GM19468 (cell line): ENCODE measurements around the gene RASSF5.

Experiments
- ATAC-seq: cut with Tn5 transposase; IDR thresholded peaks from one replicate; pipeline ENCODE4 v1.9.1; 2021; ENCODE audit warnings: mild to moderate bottlenecking, moderate library complexity, moderate number of reproducible peaks; ENCODE audit not compliant: unreplicated experiment; ENCODE audit errors: extremely low read depth

RASSF5 gene

DNA sequence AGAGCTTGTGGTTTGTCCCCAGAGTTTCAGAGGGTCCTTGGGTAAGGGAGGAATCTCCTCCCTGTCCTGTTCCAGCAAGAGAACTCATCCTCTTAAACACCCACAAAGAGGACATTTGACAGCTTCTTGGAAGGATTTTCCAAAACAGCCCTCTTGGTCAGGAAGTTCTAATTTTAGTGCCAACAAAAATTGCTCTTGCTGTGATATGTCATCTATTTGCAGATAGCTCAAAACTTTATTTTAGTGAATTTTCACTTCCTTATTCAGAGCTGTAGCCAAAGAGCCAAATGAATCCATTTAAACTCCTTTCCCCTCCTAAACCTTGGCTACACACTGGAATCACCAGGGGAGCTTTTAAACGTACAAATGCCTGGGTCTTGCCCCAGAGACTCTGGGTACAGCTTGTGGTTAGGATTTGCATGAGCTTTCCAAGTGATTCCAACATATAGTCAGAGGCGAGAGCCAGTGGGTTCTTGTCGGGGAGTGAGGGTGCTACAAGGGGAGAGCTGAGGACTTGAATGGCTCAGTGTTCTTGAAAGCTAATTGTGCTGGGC is 11.8 kb upstream of the RASSF5 start:
- no peak for ATAC-seq

GRCh38 chr1:206496131-206496793 is 11.1 kb upstream of the RASSF5 start:
- ATAC-seq = no peak

- no peak for ATAC-seq
These were observed 10.0 kb upstream of the RASSF5 start for GRCh38 chr1:206497363-206497762.

GRCh38 chr1:206497774-206498173 is 9.6 kb upstream of the RASSF5 start:
- no peak for ATAC-seq

- ATAC-seq = no peak
These were observed 8.6 kb upstream of the RASSF5 start for GRCh38 chr1:206498685-206499084.

- no peak for ATAC-seq
These were observed 7.3 kb upstream of the RASSF5 start for GRCh38 chr1:206500046-206500445.

- ATAC-seq = no peak
These were observed 5.5 kb upstream of the RASSF5 start for GRCh38 chr1:206501881-206502280.

DNA sequence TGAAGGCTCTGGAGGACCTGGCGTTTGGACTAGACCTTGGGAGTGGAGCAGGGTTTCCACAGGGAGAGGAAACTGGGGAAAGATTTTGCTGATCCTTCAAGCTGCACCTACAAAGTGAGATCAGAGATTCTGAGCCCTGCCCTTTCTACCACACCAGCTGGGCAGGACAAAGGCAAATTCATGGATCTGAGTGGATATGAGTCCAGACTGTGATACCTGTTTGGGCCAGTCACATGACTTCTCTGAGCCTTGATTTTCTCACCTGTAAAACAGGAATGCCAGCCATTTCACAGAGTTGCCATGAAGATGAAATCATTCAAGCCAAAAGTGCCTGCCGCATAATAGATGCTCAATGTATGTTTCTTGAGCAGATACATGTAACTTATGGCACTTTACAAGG is 4.9 kb upstream of the RASSF5 start:
- ATAC-seq = no peak

DNA sequence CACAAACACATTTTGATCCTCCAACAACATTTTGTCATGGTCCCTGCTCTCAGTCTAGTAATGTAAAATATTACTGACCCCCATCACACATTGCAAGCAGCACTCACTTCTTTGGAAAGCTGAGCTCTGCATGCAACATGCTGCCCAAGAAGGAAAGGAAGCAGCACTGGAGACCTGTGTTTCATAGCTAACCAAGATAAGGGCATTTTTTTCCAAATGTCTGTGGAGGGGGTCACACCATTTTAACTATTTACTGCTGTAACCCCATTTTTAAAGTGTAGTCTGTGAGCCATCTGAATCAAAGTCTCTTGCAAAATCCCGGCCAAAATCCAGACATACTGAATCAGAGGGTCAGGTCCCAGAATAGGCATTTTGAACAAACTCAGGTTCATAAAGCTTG is 4.5 kb upstream of the RASSF5 start:
- no peak for ATAC-seq

DNA sequence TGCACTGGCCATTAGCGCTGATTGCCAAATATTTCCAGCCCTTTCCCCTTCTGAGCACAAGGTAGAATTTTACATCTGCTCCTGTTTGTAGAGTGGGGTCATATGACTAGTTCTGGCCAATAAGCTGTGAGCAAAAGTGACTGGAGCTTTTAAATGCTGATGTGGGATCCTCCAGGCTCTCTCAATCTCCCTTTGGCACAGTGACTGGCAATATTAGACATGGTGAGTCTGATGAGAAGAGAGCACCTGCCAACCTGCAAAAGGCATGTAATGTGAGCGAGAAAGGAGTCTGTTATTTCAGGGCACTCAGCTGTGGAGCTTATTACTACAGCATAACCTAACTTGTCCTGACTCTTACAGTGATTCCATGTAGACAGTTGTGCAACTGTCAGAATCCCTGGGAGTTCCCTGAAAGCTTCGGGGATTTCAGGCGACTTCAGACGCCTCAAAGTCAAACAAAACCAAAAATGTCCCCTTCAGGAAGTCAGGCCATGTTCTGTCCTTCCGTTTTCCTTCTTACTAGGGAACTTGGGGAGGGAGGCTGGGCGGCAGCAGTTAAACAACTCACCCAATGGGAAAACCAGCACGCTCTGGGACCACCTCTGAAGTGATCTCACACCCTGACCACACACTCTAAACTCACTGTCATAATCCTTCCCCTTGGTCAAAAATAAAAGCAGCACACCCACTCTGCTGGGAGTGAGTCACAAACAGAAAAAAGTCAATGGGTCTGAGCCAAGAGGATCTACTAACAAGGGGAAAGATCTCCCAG is 3.6 kb upstream of the RASSF5 start:
- peak; percentile 25 for ATAC-seq

DNA sequence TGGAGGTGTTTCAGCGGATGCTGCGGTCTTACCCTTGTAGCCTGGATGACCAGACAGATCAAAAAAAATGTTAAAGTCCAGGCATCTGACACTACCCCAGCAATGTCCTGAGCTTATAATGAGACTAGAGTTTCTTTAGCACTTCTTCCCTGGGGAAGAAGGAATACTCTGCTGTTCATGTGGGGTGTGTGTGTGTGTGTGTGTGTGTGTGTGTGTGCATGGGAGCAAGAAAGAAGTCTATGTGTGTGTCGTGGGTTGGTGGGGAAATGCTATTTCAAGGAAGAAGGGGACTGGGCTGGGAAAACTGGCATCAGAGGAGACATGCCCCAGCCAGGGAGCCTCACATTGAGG is 3.0 kb upstream of the RASSF5 start:
- ATAC-seq = no peak

GRCh38 chr1:206505702-206506355 is 1.5 kb upstream of the RASSF5 start:
- ATAC-seq = no peak

- no peak for ATAC-seq
These were observed 687 bp upstream of the RASSF5 start for GRCh38 chr1:206506405-206507283.

GRCh38 chr1:206508130-206508889 is 979 bp downstream of the RASSF5 start:
- ATAC-seq = no peak

DNA sequence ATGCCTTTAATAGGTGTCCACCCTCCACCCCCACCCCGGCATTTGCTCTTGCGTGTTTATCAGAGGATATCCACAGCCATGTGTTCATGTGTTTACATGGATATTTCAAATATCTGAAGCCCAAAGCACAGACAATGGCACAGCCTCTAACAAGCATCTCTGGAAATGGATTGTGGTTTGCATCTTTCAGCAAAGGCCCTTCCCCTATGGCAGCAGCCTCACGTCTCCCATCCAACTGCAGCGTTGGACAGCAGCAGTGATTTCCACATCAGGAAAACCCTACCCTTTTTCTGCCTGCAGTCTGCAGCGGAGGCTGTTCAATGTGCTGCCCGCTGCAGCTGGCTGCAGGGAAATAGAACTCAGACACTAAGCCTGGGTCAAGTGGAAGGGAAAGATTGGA is 1.6 kb downstream of the RASSF5 start:
- no peak for ATAC-seq

DNA sequence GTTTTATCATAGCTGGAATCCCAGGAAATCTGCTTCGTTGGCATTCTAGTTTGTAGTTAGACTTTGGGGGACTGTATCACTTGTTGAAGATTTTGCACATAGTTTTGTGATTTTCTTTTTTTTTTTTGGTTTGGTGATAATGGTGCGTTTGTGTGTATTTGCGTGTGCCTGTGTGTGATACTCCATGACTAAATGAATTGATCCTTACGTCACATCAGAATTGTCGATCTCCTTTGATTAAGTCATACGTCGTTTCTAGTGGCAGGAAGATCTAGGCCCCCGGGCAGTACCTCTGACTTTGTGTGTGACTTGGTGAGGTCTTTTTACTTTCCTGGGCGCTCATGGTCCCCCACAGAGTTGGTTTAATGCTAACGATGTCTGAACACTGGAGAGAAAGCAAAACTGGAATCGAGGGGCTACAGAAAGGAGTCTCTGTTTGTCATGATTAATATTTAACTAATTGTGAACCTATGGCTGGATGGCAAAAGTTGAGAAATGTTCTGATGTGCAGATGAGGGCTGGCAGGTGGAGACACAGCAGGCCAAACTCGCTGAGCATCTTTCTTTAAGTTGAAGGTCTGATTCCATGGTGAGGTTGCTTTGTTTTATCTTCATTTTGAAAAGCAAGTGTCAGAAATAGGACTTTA is 2.4 kb downstream of the RASSF5 start:
- no peak for ATAC-seq

DNA sequence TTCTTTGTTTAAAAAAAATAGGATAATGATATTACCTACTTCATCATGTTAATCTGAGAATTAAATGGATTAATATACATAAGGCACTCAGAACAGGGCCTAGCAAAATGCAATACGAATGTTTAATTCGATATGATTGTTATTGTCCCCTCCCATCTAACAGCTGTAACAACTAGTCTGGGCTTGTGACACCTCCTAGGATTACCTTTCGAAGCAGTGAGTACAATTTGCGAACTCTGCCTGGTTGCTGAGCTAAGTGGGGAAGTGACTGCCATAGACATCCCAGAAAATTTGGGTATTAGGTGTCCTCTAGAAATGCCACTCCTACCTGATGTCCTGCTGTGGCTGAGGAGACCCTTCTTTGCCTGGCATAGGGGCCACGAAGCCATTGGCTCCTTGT is 3.0 kb downstream of the RASSF5 start:
- no peak for ATAC-seq

DNA sequence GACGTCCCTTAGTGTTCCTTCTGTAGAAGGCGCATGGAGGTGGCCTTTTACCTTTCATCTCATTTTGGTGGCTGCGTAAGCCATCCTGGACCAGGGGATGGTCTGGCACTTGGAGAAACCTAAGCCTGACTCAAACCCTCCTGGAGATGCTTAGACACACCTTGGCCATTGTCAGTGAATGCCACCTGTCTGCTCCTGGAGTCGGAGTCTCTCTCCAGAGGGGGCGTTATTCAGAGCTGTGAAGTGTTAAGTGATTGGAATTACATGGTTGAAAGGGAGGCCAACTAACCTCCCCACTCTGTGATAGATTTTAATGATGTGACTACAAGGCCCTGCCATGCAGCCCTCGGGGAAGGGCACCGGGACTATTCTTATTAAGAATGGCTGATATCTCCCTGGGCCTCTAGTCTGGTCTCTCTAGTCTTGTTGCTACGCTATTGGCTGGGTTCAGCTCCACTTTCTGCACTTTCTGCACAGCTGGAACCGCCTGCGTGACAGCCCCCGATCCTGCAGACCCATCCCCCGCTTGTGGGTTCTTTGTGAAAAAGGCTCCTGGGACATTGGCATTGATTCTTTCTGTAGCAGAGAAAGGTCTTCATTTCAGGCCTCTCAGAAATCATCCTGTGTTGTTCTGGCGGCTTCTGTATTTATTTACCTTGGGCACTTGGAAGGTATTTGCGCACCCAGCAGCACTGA is 4.2 kb downstream of the RASSF5 start:
- no peak for ATAC-seq
